ENCODE data around the gene PXK. TPM values are rescaled to one million over a fixed set of nuclear protein-coding genes. Genes with fewer than 3 reads are reported as not detected.

Gene PXK
- total RNA-seq, 1 donor from 2014 or later: 18.8 TPM

DNA sequence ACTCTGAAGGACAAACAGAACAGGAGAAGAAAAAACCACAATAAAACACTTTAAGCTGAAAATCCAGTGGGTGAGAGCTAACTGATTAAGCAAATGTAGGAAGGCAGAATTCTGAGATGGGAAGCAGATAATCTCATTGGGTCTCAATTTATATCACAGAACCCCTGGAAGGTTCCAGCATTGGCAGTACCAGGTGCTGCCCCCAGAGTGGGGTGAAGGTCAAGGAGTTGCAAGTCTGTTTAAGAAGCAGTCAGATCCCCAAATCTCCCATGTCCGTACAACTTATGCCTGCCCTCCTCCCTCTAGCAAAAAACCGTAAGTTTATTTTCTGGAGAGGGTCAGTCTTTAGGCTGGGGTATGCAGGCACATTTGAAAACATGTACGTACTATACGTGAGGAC lies 45.1 kb downstream of the PXK start:
- Mint-ChIP-seq H3K36me3 (ENCODE audit: low read depth, unreplicated experiment) (no peaks in the 10 kb centered on the region), H3K9me3 (ENCODE audit: unreplicated experiment) (no peaks in the 10 kb centered on the region), H3K27ac (ENCODE audit: unreplicated experiment) (peak overlapping the region; percentile 54), H3K4me3 (ENCODE audit: unreplicated experiment) (no peak overlapping the region), H3K27me3 (ENCODE audit: unreplicated experiment) (no peaks in the 10 kb centered on the region), H3K4me1 (ENCODE audit: unreplicated experiment) (peaks cover 21% of the 10 kb centered on the region)
- no peak for DNase-seq (ENCODE audit: low spot score)
- TF ChIP-seq, protein P1, sequence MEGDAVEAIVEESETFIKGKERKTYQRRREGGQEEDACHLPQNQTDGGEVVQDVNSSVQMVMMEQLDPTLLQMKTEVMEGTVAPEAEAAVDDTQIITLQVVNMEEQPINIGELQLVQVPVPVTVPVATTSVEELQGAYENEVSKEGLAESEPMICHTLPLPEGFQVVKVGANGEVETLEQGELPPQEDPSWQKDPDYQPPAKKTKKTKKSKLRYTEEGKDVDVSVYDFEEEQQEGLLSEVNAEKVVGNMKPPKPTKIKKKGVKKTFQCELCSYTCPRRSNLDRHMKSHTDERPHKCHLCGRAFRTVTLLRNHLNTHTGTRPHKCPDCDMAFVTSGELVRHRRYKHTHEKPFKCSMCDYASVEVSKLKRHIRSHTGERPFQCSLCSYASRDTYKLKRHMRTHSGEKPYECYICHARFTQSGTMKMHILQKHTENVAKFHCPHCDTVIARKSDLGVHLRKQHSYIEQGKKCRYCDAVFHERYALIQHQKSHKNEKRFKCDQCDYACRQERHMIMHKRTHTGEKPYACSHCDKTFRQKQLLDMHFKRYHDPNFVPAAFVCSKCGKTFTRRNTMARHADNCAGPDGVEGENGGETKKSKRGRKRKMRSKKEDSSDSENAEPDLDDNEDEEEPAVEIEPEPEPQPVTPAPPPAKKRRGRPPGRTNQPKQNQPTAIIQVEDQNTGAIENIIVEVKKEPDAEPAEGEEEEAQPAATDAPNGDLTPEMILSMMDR (IDR thresholded peaks at IDR 0.05; ENCODE audit: unreplicated experiment): no peak

DNA sequence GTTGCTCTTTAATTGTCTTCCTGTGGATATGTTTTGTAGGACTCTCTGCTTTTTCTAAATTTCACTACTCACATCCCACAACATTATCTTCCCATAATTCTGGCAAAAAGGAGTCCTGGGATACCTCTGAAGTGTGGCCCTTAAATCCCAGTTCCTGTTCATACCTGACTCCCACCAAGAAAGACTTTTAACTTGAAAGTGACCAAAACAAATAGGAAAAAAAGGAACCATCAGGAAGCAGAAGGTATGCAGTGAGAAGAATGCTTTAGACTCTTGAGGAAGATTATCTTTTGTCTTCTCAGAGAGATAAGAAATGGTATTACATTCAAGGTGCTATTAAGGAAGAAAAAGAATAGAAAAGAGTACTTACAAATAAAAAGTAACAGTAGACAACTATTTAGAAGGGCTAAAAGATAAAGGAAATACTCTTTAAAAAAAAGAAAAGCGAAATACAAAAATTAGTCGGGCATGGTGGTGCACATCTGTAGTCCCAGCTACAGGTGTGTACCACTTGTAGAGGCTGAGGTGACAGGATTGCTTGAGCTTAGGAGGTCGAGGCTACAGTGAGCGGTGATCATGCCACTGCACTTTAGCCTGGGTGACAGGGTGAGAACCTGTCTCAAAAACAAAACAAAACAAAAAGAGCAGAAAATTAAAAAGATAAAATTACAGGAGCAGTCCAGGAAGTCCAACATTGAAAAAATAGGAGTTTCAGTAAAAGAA lies 46.8 kb downstream of the PXK start:
- TF ChIP-seq, protein P1 (IDR thresholded peaks at IDR 0.05; ENCODE audit: unreplicated experiment): no peak
- Mint-ChIP-seq H3K4me3 (ENCODE audit: unreplicated experiment) (no peak overlapping the region), H3K36me3 (ENCODE audit: low read depth, unreplicated experiment) (peaks cover under 1% of the 10 kb centered on the region), H3K4me1 (ENCODE audit: unreplicated experiment) (peaks cover 21% of the 10 kb centered on the region), H3K27me3 (ENCODE audit: unreplicated experiment) (no peaks in the 10 kb centered on the region), H3K27ac (ENCODE audit: unreplicated experiment) (peak overlapping the region; percentile 88), H3K9me3 (ENCODE audit: unreplicated experiment) (no peaks in the 10 kb centered on the region)
- DNase-seq (ENCODE audit: low spot score): no peak

DNA sequence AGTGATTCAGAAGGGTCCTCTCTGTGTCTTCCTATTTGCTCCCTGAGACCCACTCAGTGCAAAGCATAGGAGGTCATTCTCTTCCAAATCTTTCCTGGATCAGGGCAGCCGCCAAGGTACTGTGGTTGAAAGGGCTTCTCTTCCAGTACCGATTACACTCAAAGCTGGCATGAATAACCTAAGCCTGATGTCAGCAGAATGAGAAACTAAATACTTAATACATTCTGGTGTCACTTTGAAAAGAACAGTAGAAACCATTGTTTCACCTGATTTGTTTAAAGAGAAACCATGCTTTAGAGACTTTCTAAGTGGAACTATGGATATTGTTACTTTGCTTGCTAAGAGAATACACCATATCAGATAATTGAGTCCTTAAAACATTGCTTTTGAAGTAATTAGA lies 50.8 kb downstream of the PXK start:
- TF ChIP-seq, protein P1 (IDR thresholded peaks at IDR 0.05; ENCODE audit: unreplicated experiment): no peak
- no peak for DNase-seq (ENCODE audit: low spot score)
- Mint-ChIP-seq H3K4me3 (ENCODE audit: unreplicated experiment) (no peak overlapping the region), H3K9me3 (ENCODE audit: unreplicated experiment) (no peaks in the 10 kb centered on the region), H3K4me1 (ENCODE audit: unreplicated experiment) (peaks cover 53% of the 10 kb centered on the region), H3K36me3 (ENCODE audit: low read depth, unreplicated experiment) (peaks cover 11% of the 10 kb centered on the region), H3K27ac (ENCODE audit: unreplicated experiment) (no peak overlapping the region), H3K27me3 (ENCODE audit: unreplicated experiment) (peaks cover 6% of the 10 kb centered on the region)

DNA sequence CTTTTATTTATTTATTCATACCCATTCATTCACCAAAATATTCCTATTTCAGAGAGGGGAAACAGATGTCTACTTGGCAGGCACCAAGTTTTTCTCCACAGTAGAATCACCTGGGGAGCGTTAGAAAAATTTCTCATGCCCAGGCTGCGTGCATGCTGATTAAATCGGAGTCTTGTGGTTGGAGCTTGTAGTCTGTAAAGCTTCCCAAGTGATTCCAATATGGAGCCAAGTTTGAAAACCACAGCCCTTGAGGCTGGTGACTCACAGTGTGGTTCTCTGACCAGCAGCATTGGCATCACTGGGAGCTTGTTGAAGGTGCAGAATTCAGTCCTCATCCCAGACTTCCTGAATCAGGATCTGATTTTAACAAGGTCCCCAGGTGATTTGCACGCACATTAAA lies 51.2 kb downstream of the PXK start:
- Mint-ChIP-seq H3K36me3 (ENCODE audit: low read depth, unreplicated experiment) (peaks cover 11% of the 10 kb centered on the region), H3K4me1 (ENCODE audit: unreplicated experiment) (peaks cover 55% of the 10 kb centered on the region), H3K27me3 (ENCODE audit: unreplicated experiment) (peaks cover 6% of the 10 kb centered on the region), H3K27ac (ENCODE audit: unreplicated experiment) (no peak overlapping the region), H3K4me3 (ENCODE audit: unreplicated experiment) (no peak overlapping the region), H3K9me3 (ENCODE audit: unreplicated experiment) (no peaks in the 10 kb centered on the region)
- TF ChIP-seq, protein P1 (IDR thresholded peaks at IDR 0.05; ENCODE audit: unreplicated experiment): no peak
- no peak for DNase-seq (ENCODE audit: low spot score)

DNA sequence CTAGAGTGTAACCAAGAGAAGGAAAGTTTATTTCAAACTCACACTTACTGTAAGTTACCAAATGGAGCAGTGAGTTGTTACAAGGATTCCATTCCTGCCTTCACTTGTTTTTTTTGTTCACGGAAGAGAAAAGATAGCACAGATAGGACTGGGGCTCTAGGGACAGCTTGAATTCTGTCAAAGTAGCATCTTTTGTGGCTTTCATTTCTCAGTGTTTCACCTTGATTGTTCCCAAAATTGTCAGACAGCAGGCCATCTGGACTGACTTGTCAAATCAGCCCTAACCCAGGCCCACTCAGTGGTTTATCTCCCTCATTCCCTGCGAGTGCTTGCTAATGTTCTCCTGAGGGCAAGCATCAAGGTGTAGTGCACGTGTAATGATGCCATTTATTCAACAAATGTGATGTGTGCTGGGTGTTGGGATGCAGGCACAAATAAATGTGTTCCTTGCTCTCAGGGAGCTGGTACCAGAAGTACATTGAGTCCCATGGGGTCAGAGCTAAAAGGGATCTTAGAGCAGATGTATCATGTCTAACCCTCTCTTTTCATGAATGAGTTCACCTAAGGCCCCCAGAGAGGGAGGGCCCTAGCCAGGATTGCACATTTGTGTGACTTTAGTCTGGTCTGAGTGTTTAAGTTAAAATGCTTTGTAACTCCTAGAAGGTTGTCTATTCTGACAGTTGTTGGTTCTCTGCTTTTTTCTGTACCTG lies 51.8 kb downstream of the PXK start:
- TF ChIP-seq, protein P1 (IDR thresholded peaks at IDR 0.05; ENCODE audit: unreplicated experiment): no peak
- peaks cover 6% of the 10 kb centered on the region for H3K27me3 Mint-ChIP-seq (ENCODE audit: unreplicated experiment)
- no peak overlapping the region for H3K4me3 Mint-ChIP-seq (ENCODE audit: unreplicated experiment)
- no peaks in the 10 kb centered on the region for H3K9me3 Mint-ChIP-seq (ENCODE audit: unreplicated experiment)
- peaks cover 11% of the 10 kb centered on the region for H3K36me3 Mint-ChIP-seq (ENCODE audit: low read depth, unreplicated experiment)
- H3K27ac Mint-ChIP-seq (ENCODE audit: unreplicated experiment): peak overlapping the region; percentile 44
- no peak for DNase-seq (ENCODE audit: low spot score)
- peaks cover 52% of the 10 kb centered on the region for H3K4me1 Mint-ChIP-seq (ENCODE audit: unreplicated experiment)

Measured in endothelial cell (in vitro differentiated cells).